NCI-H345 (cell line): Measurements from ENCODE around the gene SIGLEC15.
"Not testable (repeated sequence)": the region's sequence is repeated elsewhere in the genome, so short reads cannot be mapped to it uniquely, and the experiment has no call there.

ENCODE experiments used
- DNase-seq: peaks from one replicate; lab custom pipeline; 2025; lab: John Stamatoyannopoulos, UW

Gene SIGLEC15

GRCh38 chr18:45844938-45845337 is 19.5 kb downstream of the SIGLEC15 start:
- no peak for DNase-seq

DNA sequence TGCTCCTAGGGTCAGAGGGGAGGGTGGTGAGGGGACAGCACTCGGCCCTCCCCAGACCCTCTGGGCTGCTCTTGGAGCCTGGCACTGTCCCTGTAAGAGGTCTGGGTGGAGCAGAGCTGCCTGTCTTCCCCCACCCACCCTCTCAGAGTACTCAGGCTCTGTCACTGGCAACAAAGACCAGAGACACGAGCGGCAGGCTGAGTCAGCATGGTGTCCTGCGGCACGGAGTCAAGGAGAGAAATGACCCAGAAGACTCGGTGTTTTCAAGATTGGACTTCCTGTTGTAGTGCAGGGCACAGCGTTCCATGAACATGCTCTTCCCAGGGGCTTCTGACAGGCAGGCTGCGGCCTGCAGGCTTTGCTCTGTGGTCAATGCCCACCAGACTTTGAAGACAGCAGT is 19.9 kb downstream of the SIGLEC15 start:
- no peak for DNase-seq

DNA sequence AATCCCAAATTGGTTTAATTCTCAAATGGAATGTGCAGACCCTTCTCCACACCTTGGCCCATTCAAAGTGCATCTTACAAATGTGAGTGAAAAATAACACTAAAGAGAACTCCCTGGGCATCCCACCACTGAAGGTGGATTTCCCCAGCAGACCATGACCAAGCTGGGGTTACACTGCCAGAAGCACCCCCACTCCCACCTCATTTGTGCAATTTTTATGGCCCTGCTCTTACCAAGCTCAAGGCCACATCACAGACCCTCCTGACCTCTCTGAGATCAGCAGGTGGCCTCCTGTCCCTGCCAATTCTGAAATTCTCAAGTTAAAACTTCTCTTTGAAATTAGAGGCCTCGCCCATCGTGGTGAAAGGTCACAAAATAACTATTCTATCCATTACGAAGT is 21.6 kb downstream of the SIGLEC15 start:
- DNase-seq = no peak

GRCh38 chr18:45848643-45849042 is 23.2 kb downstream of the SIGLEC15 start:
- not testable (repeated sequence) for DNase-seq

DNA sequence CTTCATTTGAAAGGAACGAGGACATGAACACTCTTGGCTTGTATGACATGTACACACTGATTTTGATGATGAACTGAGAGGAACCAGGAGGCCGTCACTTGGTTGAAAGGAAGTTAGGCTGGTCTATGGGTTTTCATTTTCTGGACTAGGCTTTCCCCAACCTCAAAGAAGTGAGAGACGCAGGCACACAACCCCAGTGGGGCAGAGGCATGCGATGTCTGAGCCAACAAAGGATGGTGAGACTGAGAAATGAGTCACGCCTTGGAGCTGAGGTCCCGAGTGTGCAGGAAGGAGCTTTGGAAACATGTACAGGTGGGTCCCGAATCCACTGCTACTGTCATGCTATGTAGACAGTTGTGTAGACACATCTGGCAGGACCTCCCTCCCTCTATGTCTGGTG is 24.1 kb downstream of the SIGLEC15 start:
- no peak for DNase-seq

DNA sequence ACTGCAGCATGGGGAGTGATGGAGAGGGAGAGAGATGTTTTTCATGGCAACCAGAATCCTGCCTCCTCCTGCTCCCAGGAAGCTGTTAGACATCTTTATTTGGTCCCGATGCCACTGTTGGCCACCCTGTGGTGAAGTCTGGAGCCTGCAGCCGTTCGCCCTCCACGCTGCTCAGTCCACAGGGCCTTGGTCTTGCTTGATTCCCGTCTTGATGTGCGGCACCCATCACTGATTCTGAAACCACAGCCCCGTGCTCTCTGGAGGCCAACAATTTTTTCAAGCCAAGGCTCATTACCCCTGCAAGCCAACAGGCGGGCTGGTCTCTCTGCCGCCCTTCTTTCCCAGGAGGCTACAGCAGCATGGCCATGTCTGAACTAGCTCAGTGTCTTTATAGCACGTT is 24.5 kb downstream of the SIGLEC15 start:
- DNase-seq = no peak

DNA sequence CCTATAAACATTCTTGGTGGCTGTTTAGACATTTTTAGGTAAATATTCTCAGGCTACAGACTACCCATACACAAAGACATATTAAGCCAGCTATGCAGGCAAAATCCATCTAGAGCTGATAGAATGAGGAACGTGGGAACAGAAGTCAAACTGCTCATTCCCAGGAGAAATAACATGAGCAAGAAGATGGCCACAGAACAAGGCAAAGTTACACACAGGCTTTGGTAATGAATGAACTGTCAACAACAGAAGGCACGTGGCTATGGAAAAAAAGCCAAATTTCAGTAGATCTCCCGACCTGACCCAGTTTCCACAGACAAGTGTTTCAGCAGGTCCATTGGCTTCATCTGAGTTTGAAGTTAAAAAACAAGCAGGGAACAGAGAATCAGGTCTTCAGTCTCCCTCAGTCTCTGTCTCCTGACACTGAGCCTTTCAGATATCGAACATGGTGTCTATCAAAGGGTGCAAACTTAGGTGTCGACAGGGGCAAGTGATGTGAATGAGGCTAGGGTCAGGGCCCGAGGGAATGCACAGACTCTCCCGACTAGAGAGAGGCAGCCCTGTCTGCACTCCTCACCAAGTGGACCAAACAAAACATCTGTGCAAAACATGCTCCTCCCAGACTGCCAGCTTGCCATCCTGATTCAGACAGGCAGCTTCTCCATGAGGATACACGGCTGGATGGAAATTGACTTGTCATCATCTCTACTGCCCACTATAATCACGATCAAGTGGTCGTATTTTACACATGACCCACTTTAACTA is 25.9 kb downstream of the SIGLEC15 start:
- no peak for DNase-seq

DNA sequence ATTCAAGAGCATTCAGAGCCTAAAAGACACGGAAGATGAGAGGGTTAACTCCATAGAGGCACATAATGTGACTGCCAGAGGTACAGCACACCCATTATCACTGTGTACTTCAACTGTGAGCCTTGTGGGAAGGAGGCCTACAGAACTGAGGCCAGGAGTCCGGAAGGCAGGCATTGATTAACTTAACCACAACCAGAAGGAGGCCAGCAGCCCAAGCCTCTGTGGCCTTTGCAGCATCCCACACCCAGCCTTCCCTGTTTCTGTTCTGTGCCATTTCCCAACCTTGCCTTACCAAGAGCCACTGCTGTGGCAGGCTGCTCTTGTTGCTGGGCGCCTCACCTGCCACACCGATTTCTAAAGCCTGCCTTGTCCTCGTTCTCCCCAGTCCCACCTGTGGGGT is 27.2 kb downstream of the SIGLEC15 start:
- DNase-seq = no peak

- no peak for DNase-seq
Observed at GRCh38 chr18:45854036-45854586, 28.6 kb downstream of the SIGLEC15 start.

DNA sequence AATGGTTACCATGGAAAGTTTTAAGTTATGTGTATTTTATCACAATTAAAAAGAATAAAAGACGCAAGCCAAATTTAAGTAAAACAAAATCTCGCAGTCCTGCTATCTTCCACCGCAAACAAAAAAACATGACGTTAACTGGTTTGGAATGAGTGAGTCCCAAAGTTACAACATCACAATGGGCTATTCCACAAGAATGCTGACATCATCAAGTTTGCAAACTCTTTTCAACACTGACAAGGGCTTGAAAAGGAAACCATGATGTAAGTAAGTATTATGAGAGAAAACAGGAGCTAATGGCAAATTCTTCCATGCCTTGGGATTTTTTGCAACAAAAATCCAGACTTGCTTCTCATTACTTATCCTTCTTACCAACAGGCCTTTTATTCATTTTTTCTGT is 31.1 kb downstream of the SIGLEC15 start:
- DNase-seq = no peak

- no peak for DNase-seq
Observed at GRCh38 chr18:45859334-45859733, 33.9 kb downstream of the SIGLEC15 start.

GRCh38 chr18:45860492-45860891 is 35.0 kb downstream of the SIGLEC15 start:
- DNase-seq = no peak

- no peak for DNase-seq
Observed at GRCh38 chr18:45860971-45861370, 35.5 kb downstream of the SIGLEC15 start.

- no peak for DNase-seq
Observed at GRCh38 chr18:45861926-45862325, 36.5 kb downstream of the SIGLEC15 start.

- DNase-seq = no peak
Observed at GRCh38 chr18:45863469-45863868, 38.0 kb downstream of the SIGLEC15 start.

DNA sequence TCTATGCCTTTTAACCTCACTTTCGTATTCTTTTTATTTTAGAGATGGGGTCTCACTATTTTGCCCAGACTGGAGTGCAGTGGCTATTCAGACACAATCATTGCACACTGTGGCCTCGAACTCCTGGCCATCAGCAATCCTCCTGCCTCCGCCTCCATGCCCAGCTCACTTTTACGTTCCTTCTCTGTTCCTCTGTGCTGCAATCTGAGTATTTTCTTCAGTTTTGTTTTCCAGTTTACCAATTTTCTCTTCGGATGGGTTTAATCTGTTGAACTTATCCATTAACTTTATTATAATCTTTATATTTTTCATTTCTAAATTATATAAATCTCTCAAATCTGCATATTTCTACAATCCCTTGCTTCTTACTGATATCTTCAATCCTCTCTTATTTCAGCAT is 38.6 kb downstream of the SIGLEC15 start:
- no peak for DNase-seq

GRCh38 chr18:45865466-45865865 is 40.0 kb downstream of the SIGLEC15 start:
- DNase-seq = no peak

DNA sequence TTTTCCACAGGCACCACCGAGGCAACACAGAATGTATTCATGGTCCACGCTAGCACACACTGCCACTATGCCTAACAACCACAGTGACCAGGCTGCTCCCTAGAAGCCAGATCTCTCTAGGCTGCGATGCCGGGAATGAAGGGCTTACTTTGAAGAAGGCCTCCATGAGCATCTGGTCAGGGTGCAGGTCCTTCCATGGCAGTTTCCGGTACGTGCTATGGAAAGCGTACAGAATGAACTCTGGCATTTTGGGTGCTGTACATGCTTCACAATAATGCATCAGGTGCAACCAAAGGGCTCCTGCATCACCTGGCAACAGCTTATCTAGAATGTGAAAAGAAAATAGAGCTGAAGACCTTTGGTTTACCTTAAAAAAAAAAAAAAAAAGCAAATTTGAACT is 44.9 kb downstream of the SIGLEC15 start:
- DNase-seq = no peak

- DNase-seq = no peak
Observed at GRCh38 chr18:45871431-45872084, 46.1 kb downstream of the SIGLEC15 start.

DNA sequence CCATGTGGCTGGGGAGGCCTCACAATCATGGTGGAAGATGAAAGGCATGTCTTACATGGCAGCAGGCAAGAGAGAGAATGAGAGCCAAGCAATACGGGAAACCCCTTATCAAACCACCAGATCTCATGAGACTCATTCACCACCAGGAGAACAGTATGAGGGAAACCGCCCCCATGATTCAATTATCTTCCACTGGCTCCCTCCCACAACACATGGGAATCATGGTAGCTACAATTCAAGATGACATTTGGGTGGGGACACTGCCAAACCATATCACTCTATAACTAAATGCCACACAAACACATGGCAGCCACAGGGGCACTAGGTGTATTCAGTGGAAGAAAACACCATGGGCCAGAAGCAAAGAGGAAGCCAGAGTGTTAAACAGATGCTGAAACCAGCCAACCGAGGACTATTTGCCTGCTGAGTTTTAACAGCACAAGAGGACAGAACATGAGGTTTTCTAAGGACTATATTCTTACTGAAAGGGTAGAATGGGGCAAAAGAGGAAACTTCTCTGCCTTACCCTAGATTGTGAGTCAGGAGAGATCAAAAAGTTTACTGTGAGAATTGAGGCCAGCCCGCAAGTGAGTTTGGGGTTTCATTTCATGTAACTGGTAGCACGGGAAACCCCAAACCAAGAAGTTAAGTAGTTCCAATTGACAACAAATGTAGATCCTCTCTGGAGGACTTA is 49.2 kb downstream of the SIGLEC15 start:
- DNase-seq = no peak

GRCh38 chr18:45876161-45876560 is 50.7 kb downstream of the SIGLEC15 start:
- DNase-seq = no peak

DNA sequence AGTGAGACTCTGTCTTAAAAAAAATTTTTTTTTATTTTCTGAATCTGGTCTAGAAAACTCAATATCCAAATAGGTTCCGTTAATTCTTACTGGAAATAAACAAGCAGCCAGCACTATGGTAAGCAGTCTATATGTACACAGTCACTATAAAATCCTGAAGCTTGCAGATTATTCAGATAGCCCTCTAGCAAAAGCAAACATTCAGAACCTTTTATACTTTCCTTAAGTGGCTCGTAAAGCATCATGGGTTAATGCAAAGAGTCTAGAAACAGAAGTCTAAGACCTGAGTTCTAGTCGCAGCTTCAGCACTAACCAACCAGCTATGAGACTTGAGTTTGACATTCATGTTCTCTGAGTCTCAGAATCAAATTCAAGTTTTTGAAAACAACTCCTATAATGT is 51.9 kb downstream of the SIGLEC15 start:
- DNase-seq = no peak
